GM23338 (cell line): ENCODE measurements around the gene ARHGDIA. TPM values are rescaled to one million over a fixed set of nuclear protein-coding genes. Genes with fewer than 3 reads are reported as not detected.

ENCODE experiments used
- ATAC-seq: fragments of 200-7000 bp; cut with Tn5 transposase; 3 replicates; pipeline ENCODE4 v1.9.1; 2020
- DNase-seq: peaks from one replicate; pipeline ENCODE4 v3.0.0-alpha.2; 2015; ENCODE audit warnings: low spot score
- H2AFZ ChIP-seq: fragments of 200-600 bp; sonication (generic); 2 replicates; pipeline ENCODE4 v1.8.0; 2016; ENCODE audit warnings: antibody characterized with exemption, mild to moderate bottlenecking, moderate library complexity
- H3F3A ChIP-seq: fragments of 200-600 bp; sonication (generic); replicated peaks from 2 replicates; pipeline ENCODE4 v1.8.0; 2017; ENCODE audit warnings: antibody characterized with exemption, mixed run types, low read depth
- H3K27ac ChIP-seq: fragments of 200-600 bp; sonication (generic); 2 replicates; pipeline ENCODE4 v1.6.1; 2016; ENCODE audit warnings: low read depth
- H3K27me3 ChIP-seq: fragments of 200-600 bp; sonication (generic); 2 replicates; pipeline ENCODE4 v1.8.0; 2016; ENCODE audit warnings: mild to moderate bottlenecking, mixed run types, moderate library complexity; ENCODE audit not compliant: insufficient read depth
- H3K36me3 ChIP-seq: fragments of 200-600 bp; sonication (generic); 2 replicates; pipeline ENCODE4 v1.8.0; 2016; ENCODE audit warnings: mild to moderate bottlenecking; ENCODE audit not compliant: insufficient read depth
- H3K4me1 ChIP-seq: fragments of 200-600 bp; sonication (generic); 2 replicates; pipeline ENCODE4 v1.8.0; 2016; ENCODE audit warnings: mild to moderate bottlenecking, moderate library complexity; ENCODE audit not compliant: insufficient read depth
- H3K4me2 ChIP-seq: fragments of 200-600 bp; sonication (generic); 2 replicates; pipeline ENCODE4 v1.7.1; 2017; ENCODE audit warnings: mixed run types
- H3K4me3 ChIP-seq: fragments of 200-600 bp; sonication (generic); 2 replicates; pipeline ENCODE4 v1.6.1; 2016; ENCODE audit warnings: mixed run types
- H3K79me2 ChIP-seq: fragments of 200-600 bp; sonication (generic); replicated peaks from 2 replicates; pipeline ENCODE4 v1.8.0; 2017; ENCODE audit warnings: mild to moderate bottlenecking; ENCODE audit not compliant: insufficient read depth
- H3K9me2 ChIP-seq: fragments of 200-600 bp; sonication (generic); 2 replicates; pipeline ENCODE4 v1.8.0; 2017; ENCODE audit not compliant: insufficient read depth
- H4K20me1 ChIP-seq: fragments of 200-600 bp; sonication (generic); replicated peaks from 2 replicates; pipeline ENCODE4 v1.8.0; 2017; ENCODE audit warnings: mild to moderate bottlenecking; ENCODE audit not compliant: insufficient read depth
- H3K27ac Mint-ChIP-seq: 2 replicates; pipeline ENCODE4 v1.8.0; 2020; ENCODE audit warnings: inconsistent platforms, mild to moderate bottlenecking, moderate library complexity, mixed read lengths
- H3K27me3 Mint-ChIP-seq: 3 replicates; pipeline ENCODE4 v1.8.0; 2022; ENCODE audit warnings: low read depth, mild to moderate bottlenecking, moderate library complexity, mixed read lengths, inconsistent platforms; ENCODE audit not compliant: insufficient read depth, poor library complexity
- H3K36me3 Mint-ChIP-seq: 3 replicates; pipeline ENCODE4 v1.8.0; 2021; ENCODE audit warnings: low read depth, mild to moderate bottlenecking, inconsistent platforms, moderate library complexity, mixed read lengths
- H3K4me1 Mint-ChIP-seq: 3 replicates; pipeline ENCODE4 v1.8.0; 2020; ENCODE audit warnings: mild to moderate bottlenecking, inconsistent platforms, mixed read lengths
- H3K4me3 Mint-ChIP-seq: 3 replicates; pipeline ENCODE4 v1.8.0; 2021; ENCODE audit warnings: moderate library complexity, mild to moderate bottlenecking, inconsistent platforms, mixed read lengths
- H3K9me3 Mint-ChIP-seq: 3 replicates; pipeline ENCODE4 v1.8.0; 2020; ENCODE audit warnings: moderate library complexity, mild to moderate bottlenecking, inconsistent platforms, mixed read lengths
- CTCF ChIP-seq, 2 experiments: fragments of 200-600 bp in 1 of 2; sonication (generic) in 1 of 2; conservative IDR thresholded peaks; 2 replicates each; pipeline versions ENCODE4 v1.5.1 to v1.6.1; 2016 to 2017; ENCODE audit warnings: antibody characterized with exemption in 2 of 2, low read depth in 2 of 2, mild to moderate bottlenecking in 2 of 2, moderate library complexity in 1 of 2
- EZH2 ChIP-seq: fragments of 200-600 bp; sonication (generic); IDR thresholded peaks from one replicate; pipeline ENCODE4 v1.8.0; 2017; ENCODE audit warnings: antibody characterized with exemption, mild to moderate bottlenecking, low read depth; ENCODE audit not compliant: unreplicated experiment
- EZH2phosphoT487 ChIP-seq: fragments of 200-600 bp; sonication (generic); IDR thresholded peaks from one replicate; pipeline ENCODE4 v1.8.1; 2018; ENCODE audit warnings: antibody characterized with exemption; ENCODE audit not compliant: unreplicated experiment
- NANOG ChIP-seq: IDR thresholded peaks from 2 replicates; pipeline ENCODE4 v1.6.1; 2016; ENCODE audit warnings: antibody characterized with exemption, borderline replicate concordance
- POLR2AphosphoS5 ChIP-seq: IDR thresholded peaks from 2 replicates; pipeline ENCODE4 v1.6.1; 2016; ENCODE audit warnings: antibody characterized with exemption, low read depth
- STAT1 ChIP-seq: IDR thresholded peaks from one replicate; pipeline ENCODE4 v1.6.1; 2016; ENCODE audit warnings: antibody characterized with exemption; ENCODE audit not compliant: unreplicated experiment
- ZNF114 ChIP-seq: fragments of 250-450 bp; sonication (Bioruptor Pico); IDR thresholded peaks from 2 replicates; pipeline ENCODE4 v1.5.0; 2020; ENCODE audit warnings: mild to moderate bottlenecking, moderate library complexity
- ZNF331 ChIP-seq: fragments of 250-450 bp; sonication (Bioruptor Pico); IDR thresholded peaks from 2 replicates; pipeline ENCODE4 v1.5.0; 2020; ENCODE audit warnings: low read depth, mild to moderate bottlenecking, moderate library complexity
- ZNF462 ChIP-seq: fragments of 250-450 bp; sonication (Bioruptor Pico); IDR thresholded peaks from 2 replicates; pipeline ENCODE4 v1.5.0; 2020; ENCODE audit warnings: mild to moderate bottlenecking, moderate library complexity
- polyA plus RNA-seq: library from polyadenylated mRNA; unstranded; fragments of >200 nt; fragmentation: Nextera tagmentation; extraction: Ambion mirVana; gene quantifications from 2 replicates; pipeline ENCODE4 v1.2.1, GENCODE V29; 2016
- total RNA-seq: library from RNA; depleted of rRNA; stranded (reverse); fragments of >200 nt; shearing (Covaris generic); gene quantifications from 2 replicates; pipeline ENCODE4 v1.2.3, GENCODE V29; 2014
- TF ChIP-seq, protein P1 (sequence below): IDR thresholded peaks from 2 replicates; pipeline ENCODE4 v1.6.1; 2016; ENCODE audit warnings: antibody characterized with exemption

The ARHGDIA gene
- total and polyA plus RNA-seq, 2 experiments from 2014 or later, result 125 to 140 TPM

GRCh38 chr17:81890447-81891302, 19.5 kb upstream of the ARHGDIA start (continued):
- TF ChIP-seq CTCF (conservative IDR thresholded peaks at IDR 0.05; ENCODE audit: low read depth in 2 of 2) (no peak), NANOG (no peak)

DNA sequence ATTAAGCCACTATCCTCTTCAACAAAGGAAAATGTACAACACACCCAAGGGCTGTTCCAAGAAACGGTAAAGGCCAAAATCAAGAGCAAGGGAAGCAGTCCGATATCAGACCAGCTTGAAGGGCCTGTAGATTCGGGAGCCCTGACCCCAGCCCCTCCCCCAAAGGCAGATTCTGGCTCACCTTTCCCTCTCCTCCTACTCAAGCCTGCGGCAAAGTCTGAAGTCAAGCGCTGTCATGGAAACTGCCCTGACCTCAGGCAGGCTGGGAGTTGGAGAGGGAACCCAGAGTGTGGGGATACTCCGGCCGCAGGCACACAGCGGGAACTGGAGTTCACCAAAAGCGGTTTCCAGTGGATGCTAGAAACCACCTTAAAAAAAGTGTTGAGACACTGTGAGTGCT, 18.5 kb upstream of the ARHGDIA start:
- Histone ChIP-seq H3K4me1 (peaks cover 8% of the 10 kb centered on the region; the same call in 1 of the 2 replicates), H3K4me3 (peak overlapping the region; percentile 95), H3K4me2 (peak overlapping the region; percentile 96), H2AFZ (no peak overlapping the region), H3F3A (peaks cover 24% of the 10 kb centered on the region), H4K20me1 (peaks cover 14% of the 10 kb centered on the region; the same call in 1 of the 2 replicates), H3K27ac (peak overlapping the region; percentile 73), H3K36me3 (peaks cover 30% of the 10 kb centered on the region), H3K9me2 (no peaks in the 10 kb centered on the region), H3K27me3 (no peaks in the 10 kb centered on the region), H3K79me2 (peaks cover 58% of the 10 kb centered on the region)
- peaks cover 4% of the 10 kb centered on the region; the same call in 1 of the 3 replicates for H3K4me1 Mint-ChIP-seq
- peaks cover 70% of the 10 kb centered on the region for H3K36me3 Mint-ChIP-seq
- ATAC-seq, result no peak
- H3K4me3 Mint-ChIP-seq, result peak overlapping the region; percentile 91
- peaks cover 31% of the 10 kb centered on the region for H3K27me3 Mint-ChIP-seq
- no peak overlapping the region for H3K27ac Mint-ChIP-seq
- H3K9me3 Mint-ChIP-seq, result no peaks in the 10 kb centered on the region
- DNase-seq, result no peak
- TF ChIP-seq EZH2phosphoT487, result no peak
- no peak for TF ChIP-seq NANOG
- TF ChIP-seq EZH2, result no peak
- TF ChIP-seq, protein P1, sequence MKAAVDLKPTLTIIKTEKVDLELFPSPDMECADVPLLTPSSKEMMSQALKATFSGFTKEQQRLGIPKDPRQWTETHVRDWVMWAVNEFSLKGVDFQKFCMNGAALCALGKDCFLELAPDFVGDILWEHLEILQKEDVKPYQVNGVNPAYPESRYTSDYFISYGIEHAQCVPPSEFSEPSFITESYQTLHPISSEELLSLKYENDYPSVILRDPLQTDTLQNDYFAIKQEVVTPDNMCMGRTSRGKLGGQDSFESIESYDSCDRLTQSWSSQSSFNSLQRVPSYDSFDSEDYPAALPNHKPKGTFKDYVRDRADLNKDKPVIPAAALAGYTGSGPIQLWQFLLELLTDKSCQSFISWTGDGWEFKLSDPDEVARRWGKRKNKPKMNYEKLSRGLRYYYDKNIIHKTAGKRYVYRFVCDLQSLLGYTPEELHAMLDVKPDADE, result no peak
- TF ChIP-seq POLR2AphosphoS5, result no peak
- TF ChIP-seq ZNF331, result no peak
- TF ChIP-seq STAT1, result no peak
- no peak for TF ChIP-seq CTCF (conservative IDR thresholded peaks at IDR 0.05; ENCODE audit: low read depth in 2 of 2)
- TF ChIP-seq ZNF114 (CRISPR knock-in tag), result no peak
- TF ChIP-seq ZNF462 (CRISPR knock-in tag), result no peak
